Measurements from ENCODE around the gene TREX2.

Gene TREX2

DNA sequence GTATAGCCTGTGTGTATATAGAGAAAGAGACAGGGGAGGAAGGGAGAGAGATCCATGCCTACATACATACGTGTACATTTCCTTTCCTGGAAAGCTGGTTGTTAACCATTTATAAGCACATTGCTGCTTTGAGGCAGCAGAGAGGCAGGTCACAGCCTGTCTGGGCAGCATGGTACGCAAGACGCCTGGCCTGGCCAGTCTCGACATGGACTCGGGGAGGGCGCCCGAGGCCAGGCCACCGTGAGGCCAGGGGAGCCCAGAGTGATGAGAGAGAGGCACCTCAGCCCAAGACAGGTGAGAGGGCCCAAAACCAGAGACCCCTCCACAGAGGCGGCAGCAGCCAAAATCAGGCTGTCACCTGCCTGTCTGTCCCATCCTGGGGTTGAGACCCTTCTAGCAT, 3.9 kb downstream of the TREX2 start:
- H3K36me3 ChIP-seq (ENCODE audit: low read depth) = no peaks in the 10 kb centered on the region
- no peaks in the 10 kb centered on the region for H3K9me3 ChIP-seq (ENCODE audit: severe bottlenecking)
- TF ChIP-seq, protein P1, sequence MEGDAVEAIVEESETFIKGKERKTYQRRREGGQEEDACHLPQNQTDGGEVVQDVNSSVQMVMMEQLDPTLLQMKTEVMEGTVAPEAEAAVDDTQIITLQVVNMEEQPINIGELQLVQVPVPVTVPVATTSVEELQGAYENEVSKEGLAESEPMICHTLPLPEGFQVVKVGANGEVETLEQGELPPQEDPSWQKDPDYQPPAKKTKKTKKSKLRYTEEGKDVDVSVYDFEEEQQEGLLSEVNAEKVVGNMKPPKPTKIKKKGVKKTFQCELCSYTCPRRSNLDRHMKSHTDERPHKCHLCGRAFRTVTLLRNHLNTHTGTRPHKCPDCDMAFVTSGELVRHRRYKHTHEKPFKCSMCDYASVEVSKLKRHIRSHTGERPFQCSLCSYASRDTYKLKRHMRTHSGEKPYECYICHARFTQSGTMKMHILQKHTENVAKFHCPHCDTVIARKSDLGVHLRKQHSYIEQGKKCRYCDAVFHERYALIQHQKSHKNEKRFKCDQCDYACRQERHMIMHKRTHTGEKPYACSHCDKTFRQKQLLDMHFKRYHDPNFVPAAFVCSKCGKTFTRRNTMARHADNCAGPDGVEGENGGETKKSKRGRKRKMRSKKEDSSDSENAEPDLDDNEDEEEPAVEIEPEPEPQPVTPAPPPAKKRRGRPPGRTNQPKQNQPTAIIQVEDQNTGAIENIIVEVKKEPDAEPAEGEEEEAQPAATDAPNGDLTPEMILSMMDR (IDR thresholded peaks at IDR 0.05; ENCODE audit: poor library complexity, severe bottlenecking) = no peak
- peak; percentile 75 for ATAC-seq (ENCODE audit: low read depth)
- peaks cover 12% of the 10 kb centered on the region for H3K4me1 ChIP-seq (ENCODE audit: insufficient read depth, poor library complexity, severe bottlenecking)
- no peak for DNase-seq (ENCODE audit: low spot score)
- no peaks in the 10 kb centered on the region for H3K27me3 ChIP-seq (ENCODE audit: insufficient read depth, poor library complexity, severe bottlenecking)
- peak overlapping the region; percentile 33 for H3K27ac ChIP-seq (ENCODE audit: poor library complexity, severe bottlenecking)
- H3K4me3 ChIP-seq (ENCODE audit: severe bottlenecking) = no peak overlapping the region

DNA sequence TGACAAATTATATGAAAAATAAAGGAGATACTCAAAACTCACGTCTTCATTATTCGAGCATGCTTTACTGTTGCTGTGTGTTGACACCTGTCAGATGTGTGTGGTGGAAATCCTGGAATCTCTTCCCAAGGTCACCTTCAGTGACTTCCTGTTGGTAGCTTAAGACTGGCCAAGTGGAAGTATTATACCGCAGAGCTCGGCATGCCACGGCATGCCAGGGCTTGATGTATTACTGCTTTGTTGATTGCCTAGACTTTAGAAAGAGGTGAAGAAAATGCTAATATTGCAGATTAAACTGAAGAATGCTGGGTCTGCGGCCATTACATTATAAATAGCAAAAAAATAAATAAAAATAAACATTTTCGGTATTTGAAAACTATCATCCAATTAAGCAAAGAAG, 4.6 kb downstream of the TREX2 start:
- H3K27ac ChIP-seq (ENCODE audit: poor library complexity, severe bottlenecking) = peak overlapping the region; percentile 33
- DNase-seq (ENCODE audit: low spot score) (no peak), ATAC-seq (ENCODE audit: low read depth) (no peak; the same call in 2 of the 3 replicates)
- TF ChIP-seq, protein P1 (IDR thresholded peaks at IDR 0.05; ENCODE audit: poor library complexity, severe bottlenecking) = no peak
- no peaks in the 10 kb centered on the region for H3K27me3 ChIP-seq (ENCODE audit: insufficient read depth, poor library complexity, severe bottlenecking)
- no peak overlapping the region for H3K4me3 ChIP-seq (ENCODE audit: severe bottlenecking)
- no peaks in the 10 kb centered on the region for H3K36me3 ChIP-seq (ENCODE audit: low read depth)
- peaks cover 12% of the 10 kb centered on the region for H3K4me1 ChIP-seq (ENCODE audit: insufficient read depth, poor library complexity, severe bottlenecking)
- H3K9me3 ChIP-seq (ENCODE audit: severe bottlenecking) = no peaks in the 10 kb centered on the region

DNA sequence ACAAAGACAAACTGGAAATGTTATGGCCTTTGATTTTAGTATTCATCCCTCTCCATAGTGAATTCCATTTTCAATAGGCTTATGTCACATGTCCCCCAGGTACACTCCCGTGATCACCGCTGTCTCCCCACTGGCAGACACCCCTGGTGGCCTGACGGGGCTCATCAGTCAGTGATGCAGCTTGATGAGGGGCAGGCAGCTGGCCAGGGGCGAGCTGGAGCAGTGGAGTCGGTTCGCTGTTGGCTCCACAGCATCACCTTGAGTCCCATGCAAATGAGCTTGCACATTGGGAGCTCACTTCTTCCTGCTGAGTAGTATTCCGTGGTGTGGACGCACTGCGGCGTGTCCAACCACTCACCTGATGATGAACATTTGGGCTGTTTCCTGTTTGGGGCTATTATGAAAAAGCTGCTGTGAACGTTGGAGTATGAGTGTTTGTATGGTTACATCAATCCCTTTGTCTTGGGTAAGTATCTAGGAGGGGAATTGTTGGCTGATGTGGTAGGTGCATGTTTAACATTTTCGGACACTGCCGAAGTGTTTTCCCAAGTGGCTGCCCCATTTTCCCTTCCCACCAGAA, 5.2 kb downstream of the TREX2 start:
- ATAC-seq (ENCODE audit: low read depth) (no peak), DNase-seq (ENCODE audit: low spot score) (no peak)
- Histone ChIP-seq H3K27me3 (ENCODE audit: insufficient read depth, poor library complexity, severe bottlenecking) (no peaks in the 10 kb centered on the region), H3K9me3 (ENCODE audit: severe bottlenecking) (no peaks in the 10 kb centered on the region), H3K4me3 (ENCODE audit: severe bottlenecking) (no peak overlapping the region), H3K4me1 (ENCODE audit: insufficient read depth, poor library complexity, severe bottlenecking) (peaks cover 12% of the 10 kb centered on the region), H3K36me3 (ENCODE audit: low read depth) (no peaks in the 10 kb centered on the region), H3K27ac (ENCODE audit: poor library complexity, severe bottlenecking) (no peak overlapping the region)
- TF ChIP-seq, protein P1 (IDR thresholded peaks at IDR 0.05; ENCODE audit: poor library complexity, severe bottlenecking) = no peak

DNA sequence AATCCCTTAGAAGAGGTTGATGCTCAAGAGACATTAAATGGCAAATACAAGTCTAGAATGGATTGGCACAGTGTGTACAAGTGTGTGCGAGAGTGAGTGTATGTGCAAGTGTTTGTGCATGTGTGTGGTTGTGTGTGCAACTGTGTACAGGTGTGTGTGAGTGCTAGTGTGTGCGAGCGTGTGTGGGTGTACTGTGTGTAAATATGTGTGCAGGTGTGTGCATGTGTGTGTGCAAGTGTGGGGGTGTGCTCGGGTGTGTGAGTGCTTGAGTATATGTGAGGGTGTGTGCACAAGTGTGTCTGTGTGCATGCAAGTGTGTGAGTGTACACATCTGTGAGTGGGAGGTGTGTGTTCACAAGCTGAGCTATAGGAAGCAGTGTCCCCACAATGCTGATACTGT, 5.9 kb downstream of the TREX2 start:
- Histone ChIP-seq H3K27ac (ENCODE audit: poor library complexity, severe bottlenecking) (no peak overlapping the region), H3K4me3 (ENCODE audit: severe bottlenecking) (no peak overlapping the region), H3K4me1 (ENCODE audit: insufficient read depth, poor library complexity, severe bottlenecking) (peaks cover 12% of the 10 kb centered on the region), H3K9me3 (ENCODE audit: severe bottlenecking) (no peaks in the 10 kb centered on the region), H3K27me3 (ENCODE audit: insufficient read depth, poor library complexity, severe bottlenecking) (no peaks in the 10 kb centered on the region), H3K36me3 (ENCODE audit: low read depth) (no peaks in the 10 kb centered on the region)
- ATAC-seq (ENCODE audit: low read depth) (no peak), DNase-seq (ENCODE audit: low spot score) (no peak)
- TF ChIP-seq, protein P1 (IDR thresholded peaks at IDR 0.05; ENCODE audit: poor library complexity, severe bottlenecking) = no peak

DNA sequence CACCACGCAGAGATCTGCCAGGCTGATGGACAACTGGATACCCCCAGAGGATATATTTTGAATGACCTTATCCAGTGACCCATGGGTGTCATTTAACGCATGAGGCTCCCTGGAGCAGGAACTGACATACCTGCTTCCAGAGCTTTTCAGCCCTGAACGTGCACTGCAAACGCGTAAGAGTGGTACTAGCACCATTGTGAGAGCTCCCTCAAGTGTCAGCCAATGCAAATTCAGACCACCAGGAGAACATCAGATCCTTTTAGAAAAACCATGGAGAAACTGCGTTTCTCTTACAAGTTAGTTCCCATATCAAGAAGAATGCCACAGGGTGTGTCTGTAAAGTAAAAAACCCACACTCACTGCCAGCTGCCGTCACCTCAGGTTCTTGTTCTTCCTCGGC, 7.3 kb downstream of the TREX2 start:
- peaks cover 12% of the 10 kb centered on the region for H3K4me1 ChIP-seq (ENCODE audit: insufficient read depth, poor library complexity, severe bottlenecking)
- no peaks in the 10 kb centered on the region for H3K9me3 ChIP-seq (ENCODE audit: severe bottlenecking)
- DNase-seq (ENCODE audit: low spot score) = no peak
- no peak overlapping the region for H3K27ac ChIP-seq (ENCODE audit: poor library complexity, severe bottlenecking)
- TF ChIP-seq, protein P1 (IDR thresholded peaks at IDR 0.05; ENCODE audit: poor library complexity, severe bottlenecking) = peak; percentile 19
- H3K27me3 ChIP-seq (ENCODE audit: insufficient read depth, poor library complexity, severe bottlenecking) = no peaks in the 10 kb centered on the region
- ATAC-seq (ENCODE audit: low read depth) = no peak
- no peak overlapping the region for H3K4me3 ChIP-seq (ENCODE audit: severe bottlenecking)
- no peaks in the 10 kb centered on the region for H3K36me3 ChIP-seq (ENCODE audit: low read depth)

Measured in RWPE2 (cell line).